Stimulated activated CD8-positive, alpha-beta memory T cell treated with anti-CD3 and anti-CD28 coated beads, Interleukin-2, amount 100 ng/mL, for 1 hour (primary cell): ENCODE measurements around the gene ERGIC1.

Experiments used
- DNase-seq, 2 donors: peaks; one replicate each; pipeline ENCODE4 v3.0.0-alpha.2; 2020; ENCODE audit warnings: low read depth in 2 of 2

ERGIC1 gene

DNA sequence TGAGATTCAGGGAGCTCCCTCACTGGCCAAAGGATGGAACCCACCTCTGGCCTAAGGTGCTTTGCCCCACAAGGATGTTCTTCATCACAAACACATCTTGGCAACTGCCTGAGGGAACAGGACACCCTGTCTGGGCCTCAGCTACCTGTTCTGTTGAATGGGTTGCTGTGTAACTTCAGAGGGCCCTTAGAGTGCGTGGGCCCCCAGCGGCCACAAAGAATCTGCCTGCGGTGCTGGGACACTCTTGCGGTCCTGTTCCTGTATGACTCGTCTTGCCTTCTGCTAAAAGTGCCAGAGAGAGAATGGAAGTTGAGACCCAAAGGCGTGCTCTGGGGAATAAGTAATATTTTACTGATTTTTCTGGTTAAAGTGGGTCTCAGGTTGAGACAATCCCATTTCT, 111.1 kb downstream of the ERGIC1 start:
- no peak for DNase-seq

DNA sequence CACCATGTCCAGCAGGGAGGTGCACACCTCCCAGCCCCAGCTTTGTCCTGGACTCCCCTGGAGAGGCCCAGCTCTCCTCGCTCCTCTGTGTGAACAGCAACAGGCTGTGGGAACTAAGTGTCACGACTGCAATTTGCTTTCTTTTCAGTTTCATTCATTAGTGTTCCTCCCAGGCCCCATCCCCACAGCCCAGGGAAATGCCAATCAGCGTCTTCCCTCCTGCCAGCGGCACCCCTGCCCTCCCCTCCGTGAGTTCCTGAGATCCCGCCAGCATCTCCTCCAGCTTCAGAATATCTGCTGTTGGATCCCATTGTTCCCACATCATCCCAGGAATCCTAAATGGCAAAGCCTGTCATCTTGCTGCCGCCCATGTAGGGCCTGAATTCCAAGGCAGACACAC, 112.1 kb downstream of the ERGIC1 start:
- no peak for DNase-seq

DNA sequence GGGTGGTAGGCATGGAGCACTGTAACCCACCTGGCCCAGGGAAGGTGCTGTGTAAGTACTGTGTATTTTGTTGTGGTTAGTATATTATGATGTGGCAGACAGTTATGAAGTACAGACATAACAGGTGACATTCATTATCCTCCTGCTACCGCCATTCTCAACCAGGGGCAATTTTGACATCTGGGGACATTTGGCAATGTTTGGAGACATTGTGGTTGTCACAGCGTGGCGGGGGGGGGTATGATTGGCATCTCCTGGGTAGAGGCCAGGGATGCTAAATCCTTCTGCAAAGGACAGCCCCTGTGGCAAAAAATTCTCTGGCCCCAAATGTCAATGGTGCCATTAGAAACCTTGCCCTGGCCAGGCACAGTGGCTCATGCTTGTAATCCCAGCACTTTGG, 115.4 kb downstream of the ERGIC1 start:
- DNase-seq = no peak

- DNase-seq = no peak
Observed at GRCh38 chr5:172950176-172950965, 116.3 kb downstream of the ERGIC1 start.

GRCh38 chr5:172951371-172952033, 117.5 kb downstream of the ERGIC1 start:
- DNase-seq = no peak

GRCh38 chr5:172952034-172952511, 118.0 kb downstream of the ERGIC1 start:
- DNase-seq = no peak

DNA sequence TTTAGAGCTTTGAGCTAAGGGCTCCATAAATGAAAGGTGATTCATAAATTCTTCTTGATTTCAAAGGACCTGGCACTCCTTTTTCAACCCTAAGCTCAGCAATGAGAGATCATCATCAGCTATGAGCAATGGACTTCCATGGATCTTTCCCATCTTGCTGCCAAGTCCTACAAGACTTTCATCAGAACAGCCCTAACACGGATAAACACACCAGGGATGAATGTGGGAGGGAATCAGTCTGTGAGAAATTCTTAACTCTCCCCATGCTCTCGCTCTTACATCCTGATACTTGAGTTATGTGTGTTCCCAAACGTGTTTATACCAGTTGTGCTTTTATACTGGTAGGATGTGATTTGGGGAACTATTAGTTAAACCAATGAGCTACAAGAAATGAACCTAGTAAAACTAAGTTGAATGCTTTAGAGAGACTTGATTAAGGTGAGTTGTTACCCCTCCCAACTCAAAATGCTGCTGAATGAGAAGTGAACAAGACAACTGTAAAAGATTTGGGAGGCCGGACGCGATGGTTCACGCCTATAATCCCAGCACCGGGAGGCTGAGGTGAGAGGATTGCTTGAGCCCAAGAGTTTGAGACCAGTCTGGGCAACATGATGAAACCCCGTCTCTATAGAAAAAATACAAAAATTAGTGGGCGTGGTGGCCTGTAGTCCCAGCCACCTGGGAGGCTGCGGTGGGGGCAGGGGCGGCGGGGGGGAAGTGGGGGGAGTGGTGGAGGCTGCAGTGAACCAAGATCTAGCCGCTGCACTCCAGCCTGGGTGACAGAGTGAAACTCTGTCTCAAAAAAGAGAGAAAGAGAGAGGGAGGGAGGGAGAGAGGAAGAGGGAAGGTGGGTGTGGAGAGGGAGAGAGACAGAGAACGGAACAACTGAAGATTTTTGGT, 120.0 kb downstream of the ERGIC1 start:
- no peak for DNase-seq

GRCh38 chr5:172954751-172955159, 120.7 kb downstream of the ERGIC1 start:
- DNase-seq = no peak

GRCh38 chr5:172956228-172956627, 122.2 kb downstream of the ERGIC1 start:
- no peak for DNase-seq

DNA sequence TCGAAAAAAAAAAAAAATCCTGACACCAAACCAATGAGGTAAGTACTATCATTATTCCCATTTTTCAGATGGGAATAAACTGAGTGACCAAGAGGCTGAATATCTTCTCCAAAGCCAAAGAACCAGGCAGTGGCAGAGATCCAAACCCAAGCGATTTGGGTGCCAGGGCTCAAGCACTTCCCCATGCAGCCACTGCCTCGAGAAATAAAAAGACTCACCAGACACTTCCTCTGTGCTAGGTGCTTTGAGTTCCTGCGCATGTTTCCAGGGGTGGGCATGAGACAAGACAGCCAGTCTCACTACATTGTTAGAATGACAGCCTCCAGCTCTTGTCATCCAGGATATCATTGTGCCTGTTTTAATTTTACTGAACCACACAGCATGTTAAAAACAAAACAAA, 122.9 kb downstream of the ERGIC1 start:
- DNase-seq = no peak

- DNase-seq = no peak
Observed at GRCh38 chr5:172957458-172957857, 123.4 kb downstream of the ERGIC1 start.

- peak; percentile 34 to 44 for DNase-seq
Observed at GRCh38 chr5:172958331-172959046, 124.4 kb downstream of the ERGIC1 start.

DNA sequence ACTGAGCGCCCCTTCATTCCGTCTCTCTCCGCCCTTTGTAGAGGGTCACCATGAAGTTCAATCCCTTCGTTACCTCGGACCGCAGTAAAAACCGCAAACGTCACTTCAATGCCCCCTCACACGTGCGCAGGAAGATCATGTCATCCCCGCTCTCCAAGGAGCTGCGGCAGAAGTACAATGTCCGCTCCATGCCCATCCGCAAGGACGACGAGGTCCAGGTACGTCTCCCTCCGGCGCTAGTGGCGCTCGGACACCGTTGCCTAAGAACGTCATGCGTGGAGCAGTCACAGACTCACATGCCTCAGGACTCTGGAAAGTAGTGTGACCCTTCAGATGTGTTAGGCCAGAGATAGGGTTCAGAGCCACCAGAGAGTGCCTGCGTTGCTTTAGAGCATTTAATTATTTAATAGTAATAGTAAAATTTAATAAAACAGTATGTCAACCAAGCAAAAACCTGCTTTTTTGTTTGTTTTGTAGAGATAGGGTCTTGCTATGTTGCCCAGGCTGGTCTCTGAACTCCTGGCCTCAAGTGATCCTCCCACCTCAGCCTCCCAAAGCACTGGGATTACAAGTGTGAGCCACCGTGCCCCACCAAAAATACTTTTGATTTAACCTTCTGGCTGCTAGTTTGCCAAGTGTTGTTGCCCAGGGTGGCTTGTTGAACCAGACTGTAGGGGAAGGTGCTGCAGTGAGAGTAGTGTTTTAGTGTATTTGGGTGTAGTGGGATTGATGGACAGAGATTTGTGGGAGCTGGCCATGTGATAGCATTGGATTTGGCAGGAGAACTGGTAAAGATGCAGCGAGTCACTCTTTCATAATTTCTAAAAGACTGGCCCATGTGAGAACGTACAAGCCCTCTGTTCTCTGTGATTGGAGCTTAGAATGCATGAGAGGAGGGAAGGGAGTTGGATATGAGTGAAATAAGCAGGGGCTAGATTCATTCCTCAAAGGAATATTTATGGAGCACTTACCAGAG, 126.1 kb downstream of the ERGIC1 start:
- no peak for DNase-seq

DNA sequence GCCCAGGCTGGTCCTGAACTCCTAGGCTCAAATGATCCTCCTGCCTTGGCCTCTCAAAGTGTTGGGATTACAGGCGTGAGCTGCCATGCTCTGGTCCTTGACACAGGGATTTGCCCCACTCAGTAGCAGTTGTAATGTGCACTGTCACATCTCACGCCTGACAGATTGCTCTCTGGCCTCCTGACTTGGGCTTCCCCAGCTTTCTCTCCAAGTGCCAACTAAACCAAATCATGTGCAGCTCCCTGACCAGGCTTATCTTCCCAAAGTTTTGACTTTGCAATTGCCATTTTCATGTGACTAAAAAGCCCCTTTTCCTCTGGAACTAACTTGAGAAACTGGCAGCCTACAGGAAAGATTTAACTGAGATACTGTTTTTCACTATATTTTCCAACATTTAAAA, 135.9 kb downstream of the ERGIC1 start:
- DNase-seq = no peak

GRCh38 chr5:172971482-172971881, 137.4 kb downstream of the ERGIC1 start:
- DNase-seq = no peak

DNA sequence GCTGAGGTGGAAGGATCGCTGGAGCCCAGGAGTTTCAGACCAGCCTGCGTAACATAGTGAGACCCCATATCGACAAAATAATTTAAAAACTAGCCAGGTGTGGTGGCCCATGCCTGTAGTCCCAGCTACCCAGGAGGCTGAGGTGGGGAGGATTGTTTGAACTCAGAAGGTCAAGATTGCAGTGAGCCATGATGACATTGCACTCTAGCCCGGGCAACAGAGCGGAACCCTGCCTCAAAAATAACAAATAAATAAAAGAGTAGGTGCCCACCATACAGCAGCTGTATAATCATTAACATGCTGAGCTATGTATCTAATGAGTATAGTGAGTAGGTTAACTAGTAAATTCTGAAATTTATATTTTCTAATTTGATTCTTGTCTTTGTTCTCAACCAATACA, 138.5 kb downstream of the ERGIC1 start:
- no peak for DNase-seq

DNA sequence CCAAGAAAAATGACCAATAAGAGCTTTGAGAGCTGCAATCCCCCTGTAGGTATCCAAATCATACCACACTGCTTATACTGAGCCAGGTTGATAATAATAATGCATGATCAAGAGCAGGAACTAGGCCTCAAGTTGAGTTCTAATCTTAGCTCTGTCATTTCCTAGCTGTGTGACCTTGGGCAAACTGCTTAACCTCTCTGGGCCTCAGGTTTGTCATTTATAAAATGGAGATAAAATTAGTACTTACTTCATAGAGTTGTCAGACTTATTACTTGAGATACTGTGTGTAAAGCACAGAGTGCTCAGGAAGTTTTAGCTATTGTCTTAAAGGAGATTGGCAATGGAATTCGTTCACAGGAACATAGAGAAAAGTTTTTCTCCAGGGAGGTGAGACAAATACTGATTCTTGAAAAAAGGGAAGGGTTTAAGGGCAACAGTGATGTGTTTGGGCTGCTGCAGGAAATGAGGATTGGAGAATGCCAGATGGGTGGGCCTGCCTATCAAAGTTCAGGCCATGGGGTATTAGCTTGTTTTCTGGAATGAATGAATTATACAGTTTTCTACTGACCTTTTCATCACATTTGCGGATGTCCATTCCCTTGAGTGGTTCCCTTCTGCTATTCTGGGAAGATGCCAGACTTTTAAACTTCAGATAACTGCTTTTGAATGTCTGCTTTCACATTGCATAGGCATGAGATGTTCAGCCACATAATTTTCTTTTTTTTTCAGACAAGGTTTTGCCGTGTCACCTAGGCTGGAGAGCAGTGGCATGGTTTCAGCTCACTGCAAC, 139.3 kb downstream of the ERGIC1 start:
- DNase-seq = no peak

DNA sequence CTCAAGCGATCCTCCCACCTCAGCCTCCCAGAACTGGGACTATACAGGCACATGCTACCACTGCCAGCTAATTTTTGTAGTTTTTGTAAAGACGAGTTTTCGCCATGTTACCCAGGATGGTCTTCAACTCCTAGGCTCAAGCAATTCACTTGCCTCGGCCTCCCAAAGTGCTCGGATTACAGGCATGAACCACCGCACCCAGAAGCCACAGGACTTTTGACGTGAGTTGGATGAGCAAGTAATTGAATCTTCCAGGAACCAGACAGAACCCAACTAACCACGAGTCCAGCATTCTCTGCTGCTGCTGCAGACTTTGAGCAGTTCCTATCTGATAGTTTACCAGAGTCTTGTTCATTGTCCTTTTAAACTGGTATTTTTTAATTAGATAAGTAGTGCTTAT, 139.9 kb downstream of the ERGIC1 start:
- no peak for DNase-seq

DNA sequence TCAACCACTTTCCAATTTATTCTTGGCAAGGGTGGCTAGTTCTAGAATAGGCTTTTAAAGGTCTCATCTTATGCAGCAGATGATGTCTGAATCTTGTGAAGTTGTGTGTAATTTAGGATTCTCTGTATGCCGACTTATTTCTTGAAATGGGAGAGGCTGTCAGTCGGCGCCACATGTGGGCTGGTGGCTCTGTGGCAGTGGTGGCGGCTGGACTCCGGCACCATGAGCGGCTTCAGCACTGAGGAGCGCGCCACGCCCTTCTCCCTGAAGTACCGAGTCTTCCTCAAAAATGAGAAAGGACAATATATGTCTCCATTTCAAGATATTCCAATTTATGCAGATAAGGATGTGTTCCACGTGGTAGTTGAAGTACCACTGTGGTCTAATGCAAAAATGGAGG, 141.2 kb downstream of the ERGIC1 start:
- no peak for DNase-seq

- DNase-seq = no peak
Observed at GRCh38 chr5:172979778-172980177, 145.7 kb downstream of the ERGIC1 start.
